ENCODE data around the gene TPP2.
A peak's percentile ranks its signal among the peaks of the same experiment; 100 is the strongest.

DNA sequence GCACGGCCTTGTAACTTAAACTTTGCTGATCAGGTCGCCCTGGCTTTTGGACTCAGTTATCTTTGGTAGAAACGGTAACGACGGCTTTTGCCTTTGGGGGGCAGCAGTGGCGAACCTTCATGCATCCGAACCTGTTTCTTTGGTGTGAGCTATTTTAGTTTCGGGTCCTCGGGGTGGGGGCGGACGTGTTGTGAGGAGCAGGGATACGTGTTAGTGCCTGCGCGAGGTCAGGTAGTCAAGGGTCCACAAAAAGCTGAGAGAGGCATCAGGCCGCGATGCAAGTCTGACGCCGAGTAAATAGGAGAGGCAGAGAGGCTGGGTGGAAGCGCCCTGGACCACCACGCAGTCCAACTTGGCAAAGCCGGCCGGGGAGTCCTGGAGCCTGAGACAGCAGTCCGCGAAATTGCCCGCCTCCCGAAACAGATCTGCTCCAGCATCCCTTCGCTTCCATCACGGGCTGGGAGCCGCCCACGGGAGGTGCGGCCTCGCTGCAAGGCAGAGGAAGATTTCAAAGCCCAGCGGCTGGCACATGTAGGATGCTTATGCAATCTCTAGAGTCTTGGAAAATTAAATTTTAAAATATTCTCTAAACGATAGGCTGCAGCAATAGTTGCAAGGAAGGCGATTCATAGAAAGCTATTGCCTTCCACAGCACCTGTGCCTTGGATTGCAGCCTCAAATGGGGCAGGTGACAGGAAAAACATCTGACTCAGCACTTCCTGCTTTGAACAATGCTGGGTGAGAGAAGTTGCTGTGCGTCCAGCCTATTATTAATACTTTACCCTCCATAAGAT lies 4.6 kb upstream of the TPP2 start:
- TF ChIP-seq, protein P1, sequence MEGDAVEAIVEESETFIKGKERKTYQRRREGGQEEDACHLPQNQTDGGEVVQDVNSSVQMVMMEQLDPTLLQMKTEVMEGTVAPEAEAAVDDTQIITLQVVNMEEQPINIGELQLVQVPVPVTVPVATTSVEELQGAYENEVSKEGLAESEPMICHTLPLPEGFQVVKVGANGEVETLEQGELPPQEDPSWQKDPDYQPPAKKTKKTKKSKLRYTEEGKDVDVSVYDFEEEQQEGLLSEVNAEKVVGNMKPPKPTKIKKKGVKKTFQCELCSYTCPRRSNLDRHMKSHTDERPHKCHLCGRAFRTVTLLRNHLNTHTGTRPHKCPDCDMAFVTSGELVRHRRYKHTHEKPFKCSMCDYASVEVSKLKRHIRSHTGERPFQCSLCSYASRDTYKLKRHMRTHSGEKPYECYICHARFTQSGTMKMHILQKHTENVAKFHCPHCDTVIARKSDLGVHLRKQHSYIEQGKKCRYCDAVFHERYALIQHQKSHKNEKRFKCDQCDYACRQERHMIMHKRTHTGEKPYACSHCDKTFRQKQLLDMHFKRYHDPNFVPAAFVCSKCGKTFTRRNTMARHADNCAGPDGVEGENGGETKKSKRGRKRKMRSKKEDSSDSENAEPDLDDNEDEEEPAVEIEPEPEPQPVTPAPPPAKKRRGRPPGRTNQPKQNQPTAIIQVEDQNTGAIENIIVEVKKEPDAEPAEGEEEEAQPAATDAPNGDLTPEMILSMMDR (conservative IDR thresholded peaks at IDR 0.05; ENCODE audit: low read depth, low read length) = peak; percentile 84
- no peak for TF ChIP-seq EZH2 (IDR thresholded peaks at IDR 0.05; ENCODE audit: borderline replicate concordance, low read depth, low read length, poor library complexity, severe bottlenecking)

Measured in A673 (cell line).